Measurements from ENCODE around the gene SCP2.

DNA sequence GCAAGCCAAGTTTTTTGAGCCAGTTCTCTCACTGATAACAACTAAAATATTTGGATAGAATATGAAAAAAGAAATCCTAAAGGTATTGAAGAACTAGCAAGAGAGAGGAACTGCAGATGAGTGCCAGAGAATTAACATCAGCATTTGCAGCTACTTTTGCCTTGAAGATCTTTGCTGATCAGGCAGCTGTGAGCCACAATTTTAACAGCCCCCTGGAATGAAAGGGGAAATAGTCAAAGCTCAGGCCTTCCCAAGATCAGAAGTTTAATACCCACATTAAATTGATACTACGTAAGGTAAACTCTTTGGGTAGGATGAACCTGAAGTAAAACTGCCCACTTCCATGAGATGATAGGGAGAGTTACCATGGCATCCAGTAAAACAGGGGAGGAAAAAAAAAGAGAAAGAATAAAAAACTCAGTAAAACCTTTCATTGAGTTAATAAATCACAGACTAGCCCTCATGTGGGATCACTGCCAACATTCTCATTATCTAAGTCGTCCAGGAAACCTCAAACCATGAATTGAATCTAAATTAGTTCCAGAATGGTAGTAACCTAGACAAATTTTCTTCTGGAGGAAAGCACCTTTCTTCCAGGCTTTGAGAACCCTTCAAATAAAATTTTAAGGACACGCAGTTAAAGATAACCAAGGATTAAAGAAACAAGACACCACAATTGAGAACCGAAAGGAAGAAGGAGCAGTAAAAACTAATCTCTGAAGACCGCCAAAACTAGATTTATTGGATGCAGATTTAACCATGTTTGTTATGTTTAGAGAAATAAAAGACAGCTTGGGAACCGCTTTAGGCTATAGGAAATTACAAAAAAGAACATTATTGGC, 28.3 kb downstream of the SCP2 start:
- TF ChIP-seq POLR2A (IDR thresholded peaks at IDR 0.05) = no peak
- TF ChIP-seq, protein P1, sequence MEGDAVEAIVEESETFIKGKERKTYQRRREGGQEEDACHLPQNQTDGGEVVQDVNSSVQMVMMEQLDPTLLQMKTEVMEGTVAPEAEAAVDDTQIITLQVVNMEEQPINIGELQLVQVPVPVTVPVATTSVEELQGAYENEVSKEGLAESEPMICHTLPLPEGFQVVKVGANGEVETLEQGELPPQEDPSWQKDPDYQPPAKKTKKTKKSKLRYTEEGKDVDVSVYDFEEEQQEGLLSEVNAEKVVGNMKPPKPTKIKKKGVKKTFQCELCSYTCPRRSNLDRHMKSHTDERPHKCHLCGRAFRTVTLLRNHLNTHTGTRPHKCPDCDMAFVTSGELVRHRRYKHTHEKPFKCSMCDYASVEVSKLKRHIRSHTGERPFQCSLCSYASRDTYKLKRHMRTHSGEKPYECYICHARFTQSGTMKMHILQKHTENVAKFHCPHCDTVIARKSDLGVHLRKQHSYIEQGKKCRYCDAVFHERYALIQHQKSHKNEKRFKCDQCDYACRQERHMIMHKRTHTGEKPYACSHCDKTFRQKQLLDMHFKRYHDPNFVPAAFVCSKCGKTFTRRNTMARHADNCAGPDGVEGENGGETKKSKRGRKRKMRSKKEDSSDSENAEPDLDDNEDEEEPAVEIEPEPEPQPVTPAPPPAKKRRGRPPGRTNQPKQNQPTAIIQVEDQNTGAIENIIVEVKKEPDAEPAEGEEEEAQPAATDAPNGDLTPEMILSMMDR (IDR thresholded peaks at IDR 0.05) = no peak
- TF ChIP-seq EP300 (IDR thresholded peaks at IDR 0.05) = no peak
